ENCODE data around the gene LRRC10B.

Gene LRRC10B

DNA sequence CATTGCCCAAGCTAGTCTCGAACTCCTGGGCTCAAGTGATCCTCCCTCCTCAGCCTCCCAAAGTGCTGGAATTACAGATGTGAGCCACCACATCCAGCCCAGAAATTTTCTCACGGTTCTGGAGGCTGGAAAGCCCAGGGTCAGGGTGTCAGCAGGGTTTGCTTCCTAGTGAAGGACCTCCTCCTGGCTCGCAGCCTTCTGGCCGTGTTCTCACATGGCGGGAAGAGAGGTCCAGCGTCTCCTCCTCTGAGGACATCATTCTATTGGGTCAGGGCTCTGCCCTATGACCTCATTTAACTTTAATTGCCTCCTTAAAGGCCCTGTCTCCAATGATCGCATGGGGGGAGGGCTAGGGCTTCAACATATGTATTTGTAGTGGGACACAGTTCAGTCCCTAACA lies 40.5 kb upstream of the LRRC10B start:
- no peak overlapping the region for H3K4me2 ChIP-seq (ENCODE audit: insufficient read depth, low read length, poor library complexity, severe bottlenecking)
- no CpG with 5 or more reads among the region's 7 CpGs for WGBS, 2 donors (ENCODE audit: extremely low coverage in 2 of 2, insufficient read length in 2 of 2, insufficient replicate concordance in 1 of 2)
- no peak overlapping the region for H3K18ac ChIP-seq (ENCODE audit: low read length)
- H2BK15ac ChIP-seq (ENCODE audit: low read length), result no peak overlapping the region
- no peaks in the 10 kb centered on the region for H3K4me1 ChIP-seq (ENCODE audit: control insufficient read depth in 2 of 2, insufficient read depth in 1 of 2, low read depth in 1 of 2, low read length in 2 of 2)
- H3K79me1 ChIP-seq (ENCODE audit: low read depth, low read length), result no peaks in the 10 kb centered on the region
- no peaks in the 10 kb centered on the region for H3K9me3 ChIP-seq (replicated peaks in 1 of 2; ENCODE audit: control insufficient read depth in 2 of 2, insufficient read depth in 1 of 2, low read depth in 1 of 2, low read length in 2 of 2)
- H3K4ac ChIP-seq (ENCODE audit: low read length), result no peak overlapping the region
- no peak overlapping the region for H3K9ac ChIP-seq (ENCODE audit: low read depth, low read length, poor library complexity)
- no peak overlapping the region for H2AK5ac ChIP-seq (ENCODE audit: low read depth, low read length)
- H3K4me3 ChIP-seq (ENCODE audit: low read length in 2 of 2), result no peak overlapping the region
- no peaks in the 10 kb centered on the region for H3K27me3 ChIP-seq (ENCODE audit: control insufficient read depth in 3 of 3, insufficient read depth in 3 of 3, low read depth in 1 of 3, low read length in 3 of 3)
- no peak overlapping the region for H4K91ac ChIP-seq (ENCODE audit: low read depth, low read length, poor library complexity)
- H3K36me3 ChIP-seq (replicated peaks in 1 of 2; ENCODE audit: control insufficient read depth in 2 of 2, insufficient read depth in 2 of 2, low read length in 2 of 2), result peaks cover 4 to 37% of the 10 kb centered on the region in 2 donors
- no peak overlapping the region for H2AFZ ChIP-seq (ENCODE audit: low read length)
- H4K8ac ChIP-seq (ENCODE audit: low read depth, low read length), result no peak overlapping the region
- H2BK12ac ChIP-seq (ENCODE audit: low read length), result no peak overlapping the region
- H3K27ac ChIP-seq (replicated peaks; ENCODE audit: low read length), result no peak overlapping the region
- H2BK5ac ChIP-seq (ENCODE audit: low read length), result no peak overlapping the region
- no peak overlapping the region for H3K23ac ChIP-seq (ENCODE audit: low read depth, low read length, poor library complexity)
- DNase-seq (ENCODE audit: low spot score), result no peak
- no peak overlapping the region for H2BK120ac ChIP-seq (ENCODE audit: low read depth, low read length)
- H3K14ac ChIP-seq (ENCODE audit: low read length), result no peak overlapping the region

DNA sequence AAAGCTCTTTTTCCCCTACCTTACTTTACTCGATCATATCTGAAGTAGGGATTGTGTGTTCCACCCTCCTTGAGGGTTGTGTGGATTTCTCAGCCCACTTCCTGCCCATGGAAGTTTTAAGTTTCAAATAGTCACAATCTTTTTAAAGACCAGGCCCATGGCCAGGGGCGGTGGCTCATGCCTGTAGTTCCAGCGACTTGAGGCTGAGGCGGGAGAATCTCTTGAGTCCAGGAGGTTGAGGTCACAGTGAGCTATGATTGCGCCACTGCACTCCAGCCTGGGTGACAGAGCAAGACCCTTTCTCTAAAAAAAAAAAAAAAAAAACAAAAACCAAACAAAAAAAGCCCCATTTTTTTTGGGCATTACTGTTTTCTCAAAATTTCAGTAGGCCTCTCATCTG lies 36.3 kb upstream of the LRRC10B start:
- H4K8ac ChIP-seq (ENCODE audit: low read depth, low read length), result no peak overlapping the region
- no peak overlapping the region for H3K4ac ChIP-seq (ENCODE audit: low read length)
- no peaks in the 10 kb centered on the region for H3K27me3 ChIP-seq (ENCODE audit: control insufficient read depth in 3 of 3, insufficient read depth in 3 of 3, low read depth in 1 of 3, low read length in 3 of 3)
- no peak overlapping the region for H3K27ac ChIP-seq (replicated peaks; ENCODE audit: low read length)
- H2BK5ac ChIP-seq (ENCODE audit: low read length), result no peak overlapping the region
- no peak overlapping the region for H2BK120ac ChIP-seq (ENCODE audit: low read depth, low read length)
- no peak overlapping the region for H3K4me3 ChIP-seq (ENCODE audit: low read length in 2 of 2)
- H3K9me3 ChIP-seq (replicated peaks in 1 of 2; ENCODE audit: control insufficient read depth in 2 of 2, insufficient read depth in 1 of 2, low read depth in 1 of 2, low read length in 2 of 2), result no peaks in the 10 kb centered on the region
- no peak overlapping the region for H2BK15ac ChIP-seq (ENCODE audit: low read length)
- no peak for DNase-seq (ENCODE audit: low spot score)
- H3K79me1 ChIP-seq (ENCODE audit: low read depth, low read length), result no peaks in the 10 kb centered on the region
- peaks cover 4 to 43% of the 10 kb centered on the region in 2 donors for H3K36me3 ChIP-seq (replicated peaks in 1 of 2; ENCODE audit: control insufficient read depth in 2 of 2, insufficient read depth in 2 of 2, low read length in 2 of 2)
- H2AK5ac ChIP-seq (ENCODE audit: low read depth, low read length), result no peak overlapping the region
- H4K91ac ChIP-seq (ENCODE audit: low read depth, low read length, poor library complexity), result no peak overlapping the region
- H2BK12ac ChIP-seq (ENCODE audit: low read length), result no peak overlapping the region
- no peak overlapping the region for H3K18ac ChIP-seq (ENCODE audit: low read length)
- no peak overlapping the region for H3K14ac ChIP-seq (ENCODE audit: low read length)
- WGBS, 2 donors (ENCODE audit: extremely low coverage in 2 of 2, insufficient read length in 2 of 2, insufficient replicate concordance in 1 of 2), result no CpG with 5 or more reads among the region's 5 CpGs
- H3K4me2 ChIP-seq (ENCODE audit: insufficient read depth, low read length, poor library complexity, severe bottlenecking), result no peak overlapping the region
- H3K9ac ChIP-seq (ENCODE audit: low read depth, low read length, poor library complexity), result no peak overlapping the region
- H2AFZ ChIP-seq (ENCODE audit: low read length), result no peak overlapping the region
- H3K4me1 ChIP-seq (ENCODE audit: control insufficient read depth in 2 of 2, insufficient read depth in 1 of 2, low read depth in 1 of 2, low read length in 2 of 2), result no peaks in the 10 kb centered on the region
- H3K23ac ChIP-seq (ENCODE audit: low read depth, low read length, poor library complexity), result no peak overlapping the region

- no peak overlapping the region for H2BK12ac ChIP-seq (ENCODE audit: low read length)
- no peak overlapping the region for H2BK15ac ChIP-seq (ENCODE audit: low read length)
- no peak overlapping the region for H4K8ac ChIP-seq (ENCODE audit: low read depth, low read length)
- DNase-seq (ENCODE audit: low spot score), result no peak
- no peak overlapping the region for H2AK5ac ChIP-seq (ENCODE audit: low read depth, low read length)
- H2BK120ac ChIP-seq (ENCODE audit: low read depth, low read length), result no peak overlapping the region
- H3K4me1 ChIP-seq (ENCODE audit: control insufficient read depth in 2 of 2, insufficient read depth in 1 of 2, low read depth in 1 of 2, low read length in 2 of 2), result peaks cover 2% of the 10 kb centered on the region in 2 donors
- H3K79me1 ChIP-seq (ENCODE audit: low read depth, low read length), result no peaks in the 10 kb centered on the region
- no CpG with 5 or more reads among the region's 5 CpGs for WGBS, 2 donors (ENCODE audit: extremely low coverage in 2 of 2, insufficient read length in 2 of 2, insufficient replicate concordance in 1 of 2)
- no peak overlapping the region for H3K23ac ChIP-seq (ENCODE audit: low read depth, low read length, poor library complexity)
- H3K4me3 ChIP-seq (ENCODE audit: low read length in 2 of 2), result no peak overlapping the region
- H2AFZ ChIP-seq (ENCODE audit: low read length), result no peak overlapping the region
- H3K18ac ChIP-seq (ENCODE audit: low read length), result no peak overlapping the region
- no peak overlapping the region for H4K91ac ChIP-seq (ENCODE audit: low read depth, low read length, poor library complexity)
- H3K9ac ChIP-seq (ENCODE audit: low read depth, low read length, poor library complexity), result no peak overlapping the region
- no peak overlapping the region for H2BK5ac ChIP-seq (ENCODE audit: low read length)
- peaks cover 4 to 41% of the 10 kb centered on the region in 2 donors for H3K36me3 ChIP-seq (replicated peaks in 1 of 2; ENCODE audit: control insufficient read depth in 2 of 2, insufficient read depth in 2 of 2, low read length in 2 of 2)
- H3K27ac ChIP-seq (replicated peaks; ENCODE audit: low read length), result no peak overlapping the region
- H3K14ac ChIP-seq (ENCODE audit: low read length), result no peak overlapping the region
- H3K4ac ChIP-seq (ENCODE audit: low read length), result no peak overlapping the region
- no peaks in the 10 kb centered on the region for H3K9me3 ChIP-seq (replicated peaks in 1 of 2; ENCODE audit: control insufficient read depth in 2 of 2, insufficient read depth in 1 of 2, low read depth in 1 of 2, low read length in 2 of 2)
- H3K27me3 ChIP-seq (ENCODE audit: control insufficient read depth in 3 of 3, insufficient read depth in 3 of 3, low read depth in 1 of 3, low read length in 3 of 3), result no peaks in the 10 kb centered on the region
- H3K4me2 ChIP-seq (ENCODE audit: insufficient read depth, low read length, poor library complexity, severe bottlenecking), result no peak overlapping the region
Measured at GRCh38 chr11:61472868-61473267, 35.7 kb upstream of the LRRC10B start.

- Histone ChIP-seq H4K8ac (ENCODE audit: low read depth, low read length) (no peak overlapping the region), H2BK120ac (ENCODE audit: low read depth, low read length) (no peak overlapping the region), H3K79me1 (ENCODE audit: low read depth, low read length) (no peaks in the 10 kb centered on the region), H2BK12ac (ENCODE audit: low read length) (no peak overlapping the region), H3K4me2 (ENCODE audit: insufficient read depth, low read length, poor library complexity, severe bottlenecking) (no peak overlapping the region), H3K4me1 (ENCODE audit: control insufficient read depth in 2 of 2, insufficient read depth in 1 of 2, low read depth in 1 of 2, low read length in 2 of 2) (peaks cover 2 to 4% of the 10 kb centered on the region in 2 donors), H3K14ac (ENCODE audit: low read length) (no peak overlapping the region), H3K23ac (ENCODE audit: low read depth, low read length, poor library complexity) (no peak overlapping the region), H4K91ac (ENCODE audit: low read depth, low read length, poor library complexity) (no peak overlapping the region), H3K9ac (ENCODE audit: low read depth, low read length, poor library complexity) (no peak overlapping the region), H3K4ac (ENCODE audit: low read length) (no peak overlapping the region), H3K4me3 (ENCODE audit: low read length in 2 of 2) (no peak overlapping the region), H2BK15ac (ENCODE audit: low read length) (no peak overlapping the region), H3K18ac (ENCODE audit: low read length) (no peak overlapping the region), H3K27me3 (ENCODE audit: control insufficient read depth in 3 of 3, insufficient read depth in 3 of 3, low read depth in 1 of 3, low read length in 3 of 3) (peaks cover 0 to 2% (median 0%) of the 10 kb centered on the region in 3 experiments), H3K27ac (replicated peaks; ENCODE audit: low read length) (no peak overlapping the region), H3K9me3 (replicated peaks in 1 of 2; ENCODE audit: control insufficient read depth in 2 of 2, insufficient read depth in 1 of 2, low read depth in 1 of 2, low read length in 2 of 2) (no peaks in the 10 kb centered on the region), H2AK5ac (ENCODE audit: low read depth, low read length) (no peak overlapping the region), H2AFZ (ENCODE audit: low read length) (no peak overlapping the region), H2BK5ac (ENCODE audit: low read length) (no peak overlapping the region), H3K36me3 (replicated peaks in 1 of 2; ENCODE audit: control insufficient read depth in 2 of 2, insufficient read depth in 2 of 2, low read length in 2 of 2) (peaks cover 4 to 37% of the 10 kb centered on the region in 2 donors)
- no CpG with 5 or more reads among the region's 3 CpGs for WGBS, 2 donors (ENCODE audit: extremely low coverage in 2 of 2, insufficient read length in 2 of 2, insufficient replicate concordance in 1 of 2)
- DNase-seq (ENCODE audit: low spot score), result no peak
Measured at GRCh38 chr11:61473370-61474012, 35.1 kb upstream of the LRRC10B start.

Measured in neuronal stem cell (in vitro differentiated cells).